Liver (tissue), 9 donors: ENCODE data around the gene EFNA2. TPM values are rescaled to one million over a fixed set of nuclear protein-coding genes. Genes with fewer than 3 reads are reported as not detected.
A peak's percentile ranks its signal among the peaks of the same experiment; 100 is the strongest.

ENCODE experiments used
- DNase-seq: peaks from one replicate; pipeline ENCODE4 v3.0.0-alpha.2; 2017; ENCODE audit warnings: low spot score
- H3K27ac ChIP-seq, 2 donors: one replicate each; pipeline ENCODE4 v1.7.0; 2013; ENCODE audit warnings: inconsistent platforms in 2 of 2, low read length in 2 of 2, control low read depth in 1 of 2, low read depth in 1 of 2, mild to moderate bottlenecking in 1 of 2
- H3K27me3 ChIP-seq, 4 donors: one replicate each; pipeline versions ENCODE4 v1.6.1 to v1.7.0; 2013; ENCODE audit warnings: low read length in 3 of 4, inconsistent platforms in 1 of 4, mild to moderate bottlenecking in 1 of 4, moderate library complexity in 1 of 4; ENCODE audit not compliant: control insufficient read depth in 4 of 4, insufficient read depth in 4 of 4
- H3K36me3 ChIP-seq, 4 donors: one replicate each; pipeline versions ENCODE4 v1.6.1 to v1.7.0; 2013; ENCODE audit warnings: low read length in 3 of 4, mild to moderate bottlenecking in 3 of 4, low read depth in 1 of 4, moderate library complexity in 1 of 4; ENCODE audit not compliant: control insufficient read depth in 4 of 4, insufficient read depth in 3 of 4
- H3K4me1 ChIP-seq, 4 donors: one replicate each; pipeline versions ENCODE4 v1.6.1 to v1.7.0; 2013; ENCODE audit warnings: low read length in 3 of 4, mild to moderate bottlenecking in 3 of 4, moderate library complexity in 1 of 4; ENCODE audit not compliant: control insufficient read depth in 4 of 4, insufficient read depth in 4 of 4
- H3K4me3 ChIP-seq, 3 donors: one replicate each; pipeline versions ENCODE4 v1.6.1 to v1.7.0; 2013; ENCODE audit warnings: low read length in 3 of 3, control low read depth in 1 of 3, low read depth in 1 of 3, mild to moderate bottlenecking in 1 of 3
- H3K9ac ChIP-seq, 2 donors: one replicate each; pipeline ENCODE4 v1.7.0; 2013; ENCODE audit warnings: low read length in 2 of 2, mild to moderate bottlenecking in 2 of 2, moderate library complexity in 2 of 2, control low read depth in 1 of 2, low read depth in 1 of 2
- H3K9me3 ChIP-seq, 4 donors: one replicate each; pipeline versions ENCODE4 v1.6.1 to v1.7.0; 2013; ENCODE audit warnings: low read length in 3 of 4; ENCODE audit not compliant: control insufficient read depth in 4 of 4
- EGR1 ChIP-seq, 2 donors: IDR thresholded peaks; 2 replicates each; pipeline ENCODE4 v1.6.1; 2016 to 2018; ENCODE audit warnings: antibody characterized with exemption in 2 of 2, low read depth in 2 of 2
- FOXA1 ChIP-seq: IDR thresholded peaks from 2 replicates; pipeline ENCODE4 v1.6.1; 2016; ENCODE audit warnings: antibody characterized with exemption
- FOXA2 ChIP-seq: IDR thresholded peaks from 2 replicates; pipeline ENCODE4 v1.6.1; 2016; ENCODE audit warnings: antibody characterized with exemption
- GABPA ChIP-seq, 2 donors: IDR thresholded peaks in 1 of 2; conservative IDR thresholded peaks in 1 of 2; 2 replicates each; pipeline ENCODE4 v1.6.1; 2016; ENCODE audit warnings: antibody characterized with exemption in 2 of 2, mild to moderate bottlenecking in 1 of 2, moderate library complexity in 1 of 2
- HNF4A ChIP-seq, 2 donors: conservative IDR thresholded peaks; 2 replicates each; pipeline ENCODE4 v1.6.1; 2016; ENCODE audit warnings: antibody characterized with exemption in 2 of 2, mild to moderate bottlenecking in 2 of 2
- HNF4G ChIP-seq: IDR thresholded peaks from 2 replicates; pipeline ENCODE4 v1.6.1; 2016; ENCODE audit warnings: antibody characterized with exemption
- JUND ChIP-seq, 2 donors: IDR thresholded peaks; 2 replicates each; pipeline ENCODE4 v1.6.1; 2016; ENCODE audit warnings: antibody characterized with exemption in 2 of 2
- NR2F2 ChIP-seq: IDR thresholded peaks from 2 replicates; pipeline ENCODE4 v1.6.1; 2016; ENCODE audit warnings: antibody characterized with exemption
- RAD21 ChIP-seq, 2 donors: IDR thresholded peaks; 2 replicates each; pipeline ENCODE4 v1.6.1; 2016; ENCODE audit warnings: antibody characterized with exemption in 2 of 2, mild to moderate bottlenecking in 2 of 2
- RXRA ChIP-seq, 2 donors: IDR thresholded peaks; 2 replicates each; pipeline ENCODE4 v1.6.1; 2017 to 2018; ENCODE audit warnings: antibody characterized with exemption in 2 of 2, mild to moderate bottlenecking in 1 of 2
- SP1 ChIP-seq: IDR thresholded peaks from 2 replicates; pipeline ENCODE4 v1.6.1; 2018; ENCODE audit warnings: antibody characterized with exemption, mild to moderate bottlenecking
- TAF1 ChIP-seq: conservative IDR thresholded peaks from 2 replicates; pipeline ENCODE4 v1.6.1; 2016; ENCODE audit warnings: antibody characterized with exemption, mild to moderate bottlenecking
- YY1 ChIP-seq: IDR thresholded peaks from 2 replicates; pipeline ENCODE4 v1.6.1; 2016; ENCODE audit warnings: antibody characterized with exemption, mild to moderate bottlenecking
- WGBS: extraction: QIAGEN DNeasy Blood & Tissue Kit; methylation state at CpG from one replicate; pipeline ENCODE4 v1.1.7; 2013; 5-methylcytosine and 5-hydroxymethylcytosine counted together
- polyA plus RNA-seq, 2 donors: library from polyadenylated mRNA; stranded (reverse) in 1 of 2; unstranded in 1 of 2; fragments of 200-250 nt in 1 of 2; fragments of >200 nt in 1 of 2; fragmentation: Nextera tagmentation in 1 of 2; extraction: Ambion mirVana in 1 of 2; gene quantifications; one replicate each; pipeline versions ENCODE4 v1.2.1 to v1.2.3, GENCODE V29; 2013 to 2015
- total RNA-seq, 2 donors: library from RNA; depleted of rRNA; stranded (reverse); fragments of >200 nt; gene quantifications; one replicate each; pipeline ENCODE4 v1.2.3, GENCODE V29; 2014
- TF ChIP-seq, protein P1 (sequence below): fragments of 150-350 bp; IDR thresholded peaks from 2 replicates; pipeline ENCODE4 v1.5.1; 2017; ENCODE audit warnings: improper control_type of control experiment, low read depth, low read length; ENCODE audit not compliant: missing input control
- TF ChIP-seq, protein P2 (sequence below): IDR thresholded peaks from 2 replicates; pipeline ENCODE4 v1.6.1; 2016; ENCODE audit warnings: antibody characterized with exemption
- TF ChIP-seq, protein P3 (sequence below): IDR thresholded peaks from 2 replicates; pipeline ENCODE4 v1.6.1; 2016; ENCODE audit warnings: antibody characterized with exemption
- TF ChIP-seq, protein P4 (sequence below): IDR thresholded peaks from 2 replicates; pipeline ENCODE4 v1.6.1; 2016; ENCODE audit warnings: antibody characterized with exemption, mild to moderate bottlenecking
- TF ChIP-seq, protein P5 (sequence below): IDR thresholded peaks from 2 replicates; pipeline ENCODE4 v1.6.1; 2016; ENCODE audit warnings: antibody characterized with exemption
- donor health status: healthy.
- donor health status: healthy.
- donor health status: healthy.
- donor health status: healthy.
- donor health status: healthy.

EFNA2 gene
- total and polyA plus RNA-seq, 4 donors: 0.98 to 9.8 (median 4.3) TPM

DNA sequence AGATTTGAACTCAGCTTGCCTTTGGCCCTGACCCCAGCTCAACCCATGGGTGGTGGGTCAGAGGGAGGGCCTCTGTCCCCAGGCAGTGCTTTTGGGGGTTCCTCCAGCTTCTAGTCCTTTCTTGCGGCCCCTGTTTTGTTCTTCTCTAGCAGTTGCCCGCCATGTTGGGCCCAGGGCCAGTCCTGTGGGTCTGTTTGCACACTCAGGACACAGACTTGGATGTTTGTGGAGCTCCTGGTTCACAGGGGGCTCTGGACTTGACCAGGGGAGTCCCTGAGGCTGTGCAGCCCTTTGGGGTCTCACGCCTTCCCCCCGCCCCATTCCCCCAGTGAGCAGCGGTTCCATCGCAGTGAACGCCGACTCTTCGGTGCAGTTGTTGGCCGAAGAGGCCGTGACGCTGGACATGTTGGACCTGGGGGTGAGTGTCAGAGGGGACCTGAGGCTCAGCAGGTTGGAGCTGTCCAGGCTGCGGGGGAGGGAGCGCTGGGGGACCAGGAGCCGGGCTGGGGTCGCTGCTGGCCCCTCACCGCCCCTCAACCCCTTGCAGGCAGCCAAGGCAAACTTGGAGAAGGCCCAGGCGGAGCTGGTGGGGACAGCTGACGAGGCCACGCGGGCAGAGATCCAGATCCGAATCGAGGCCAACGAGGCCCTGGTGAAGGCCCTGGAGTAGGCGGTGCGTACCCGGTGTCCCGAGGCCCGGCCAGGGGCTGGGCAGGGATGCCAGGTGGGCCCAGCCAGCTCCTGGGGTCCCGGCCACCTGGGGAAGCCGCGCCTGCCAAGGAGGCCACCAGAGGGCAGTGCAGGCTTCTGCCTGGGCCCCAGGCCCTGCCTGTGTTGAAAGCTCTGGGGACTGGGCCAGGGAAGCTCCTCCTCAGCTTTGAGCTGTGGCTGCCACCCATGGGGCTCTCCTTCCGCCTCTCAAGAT lies 41.6 kb upstream of the EFNA2 start:
- Histone ChIP-seq H3K4me1 (peaks cover 34 to 73% (median 57%) of the 10 kb centered on the region in 4 donors), H3K9ac (peak overlapping the region in 1 of 2 donors; percentile 21), H3K27ac (peak overlapping the region; percentile 86 to 92), H3K9me3 (no peaks in the 10 kb centered on the region), H3K36me3 (no peaks in the 10 kb centered on the region), H3K27me3 (no peaks in the 10 kb centered on the region), H3K4me3 (peak overlapping the region in 1 of 3 donors; percentile 38)
- DNase-seq: peak; percentile 88
- peak; percentile 89 to 94 for TF ChIP-seq RAD21 (IDR thresholded peaks at IDR 0.05)
- TF ChIP-seq RXRA (IDR thresholded peaks at IDR 0.05): peak; percentile 8 to 42
- TF ChIP-seq, protein P1, sequence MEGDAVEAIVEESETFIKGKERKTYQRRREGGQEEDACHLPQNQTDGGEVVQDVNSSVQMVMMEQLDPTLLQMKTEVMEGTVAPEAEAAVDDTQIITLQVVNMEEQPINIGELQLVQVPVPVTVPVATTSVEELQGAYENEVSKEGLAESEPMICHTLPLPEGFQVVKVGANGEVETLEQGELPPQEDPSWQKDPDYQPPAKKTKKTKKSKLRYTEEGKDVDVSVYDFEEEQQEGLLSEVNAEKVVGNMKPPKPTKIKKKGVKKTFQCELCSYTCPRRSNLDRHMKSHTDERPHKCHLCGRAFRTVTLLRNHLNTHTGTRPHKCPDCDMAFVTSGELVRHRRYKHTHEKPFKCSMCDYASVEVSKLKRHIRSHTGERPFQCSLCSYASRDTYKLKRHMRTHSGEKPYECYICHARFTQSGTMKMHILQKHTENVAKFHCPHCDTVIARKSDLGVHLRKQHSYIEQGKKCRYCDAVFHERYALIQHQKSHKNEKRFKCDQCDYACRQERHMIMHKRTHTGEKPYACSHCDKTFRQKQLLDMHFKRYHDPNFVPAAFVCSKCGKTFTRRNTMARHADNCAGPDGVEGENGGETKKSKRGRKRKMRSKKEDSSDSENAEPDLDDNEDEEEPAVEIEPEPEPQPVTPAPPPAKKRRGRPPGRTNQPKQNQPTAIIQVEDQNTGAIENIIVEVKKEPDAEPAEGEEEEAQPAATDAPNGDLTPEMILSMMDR: peak; percentile 93
- no peak for TF ChIP-seq HNF4A (conservative IDR thresholded peaks at IDR 0.05)
- TF ChIP-seq GABPA (IDR thresholded peaks at IDR 0.05 in 1 of 2, conservative IDR thresholded peaks at IDR 0.05 in 1 of 2): no peak
- no peak for TF ChIP-seq FOXA1
- TF ChIP-seq, protein P2, sequence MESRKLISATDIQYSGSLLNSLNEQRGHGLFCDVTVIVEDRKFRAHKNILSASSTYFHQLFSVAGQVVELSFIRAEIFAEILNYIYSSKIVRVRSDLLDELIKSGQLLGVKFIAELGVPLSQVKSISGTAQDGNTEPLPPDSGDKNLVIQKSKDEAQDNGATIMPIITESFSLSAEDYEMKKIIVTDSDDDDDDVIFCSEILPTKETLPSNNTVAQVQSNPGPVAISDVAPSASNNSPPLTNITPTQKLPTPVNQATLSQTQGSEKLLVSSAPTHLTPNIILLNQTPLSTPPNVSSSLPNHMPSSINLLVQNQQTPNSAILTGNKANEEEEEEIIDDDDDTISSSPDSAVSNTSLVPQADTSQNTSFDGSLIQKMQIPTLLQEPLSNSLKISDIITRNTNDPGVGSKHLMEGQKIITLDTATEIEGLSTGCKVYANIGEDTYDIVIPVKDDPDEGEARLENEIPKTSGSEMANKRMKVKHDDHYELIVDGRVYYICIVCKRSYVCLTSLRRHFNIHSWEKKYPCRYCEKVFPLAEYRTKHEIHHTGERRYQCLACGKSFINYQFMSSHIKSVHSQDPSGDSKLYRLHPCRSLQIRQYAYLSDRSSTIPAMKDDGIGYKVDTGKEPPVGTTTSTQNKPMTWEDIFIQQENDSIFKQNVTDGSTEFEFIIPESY: no peak
- TF ChIP-seq, protein P3, sequence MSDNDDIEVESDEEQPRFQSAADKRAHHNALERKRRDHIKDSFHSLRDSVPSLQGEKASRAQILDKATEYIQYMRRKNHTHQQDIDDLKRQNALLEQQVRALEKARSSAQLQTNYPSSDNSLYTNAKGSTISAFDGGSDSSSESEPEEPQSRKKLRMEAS: no peak
- TF ChIP-seq FOXA2: no peak
- no peak for TF ChIP-seq SP1
- TF ChIP-seq NR2F2: no peak
- TF ChIP-seq HNF4G: no peak
- TF ChIP-seq TAF1: no peak
- TF ChIP-seq, protein P4, sequence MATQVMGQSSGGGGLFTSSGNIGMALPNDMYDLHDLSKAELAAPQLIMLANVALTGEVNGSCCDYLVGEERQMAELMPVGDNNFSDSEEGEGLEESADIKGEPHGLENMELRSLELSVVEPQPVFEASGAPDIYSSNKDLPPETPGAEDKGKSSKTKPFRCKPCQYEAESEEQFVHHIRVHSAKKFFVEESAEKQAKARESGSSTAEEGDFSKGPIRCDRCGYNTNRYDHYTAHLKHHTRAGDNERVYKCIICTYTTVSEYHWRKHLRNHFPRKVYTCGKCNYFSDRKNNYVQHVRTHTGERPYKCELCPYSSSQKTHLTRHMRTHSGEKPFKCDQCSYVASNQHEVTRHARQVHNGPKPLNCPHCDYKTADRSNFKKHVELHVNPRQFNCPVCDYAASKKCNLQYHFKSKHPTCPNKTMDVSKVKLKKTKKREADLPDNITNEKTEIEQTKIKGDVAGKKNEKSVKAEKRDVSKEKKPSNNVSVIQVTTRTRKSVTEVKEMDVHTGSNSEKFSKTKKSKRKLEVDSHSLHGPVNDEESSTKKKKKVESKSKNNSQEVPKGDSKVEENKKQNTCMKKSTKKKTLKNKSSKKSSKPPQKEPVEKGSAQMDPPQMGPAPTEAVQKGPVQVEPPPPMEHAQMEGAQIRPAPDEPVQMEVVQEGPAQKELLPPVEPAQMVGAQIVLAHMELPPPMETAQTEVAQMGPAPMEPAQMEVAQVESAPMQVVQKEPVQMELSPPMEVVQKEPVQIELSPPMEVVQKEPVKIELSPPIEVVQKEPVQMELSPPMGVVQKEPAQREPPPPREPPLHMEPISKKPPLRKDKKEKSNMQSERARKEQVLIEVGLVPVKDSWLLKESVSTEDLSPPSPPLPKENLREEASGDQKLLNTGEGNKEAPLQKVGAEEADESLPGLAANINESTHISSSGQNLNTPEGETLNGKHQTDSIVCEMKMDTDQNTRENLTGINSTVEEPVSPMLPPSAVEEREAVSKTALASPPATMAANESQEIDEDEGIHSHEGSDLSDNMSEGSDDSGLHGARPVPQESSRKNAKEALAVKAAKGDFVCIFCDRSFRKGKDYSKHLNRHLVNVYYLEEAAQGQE: no peak
- peak; percentile 5 for TF ChIP-seq YY1
- no peak for TF ChIP-seq JUND (IDR thresholded peaks at IDR 0.05)
- TF ChIP-seq, protein P5, sequence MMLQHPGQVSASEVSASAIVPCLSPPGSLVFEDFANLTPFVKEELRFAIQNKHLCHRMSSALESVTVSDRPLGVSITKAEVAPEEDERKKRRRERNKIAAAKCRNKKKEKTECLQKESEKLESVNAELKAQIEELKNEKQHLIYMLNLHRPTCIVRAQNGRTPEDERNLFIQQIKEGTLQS: no peak
- TF ChIP-seq EGR1 (IDR thresholded peaks at IDR 0.05; ENCODE audit: low read depth in 2 of 2): no peak
- 23% methylated on average over 33 of the region's 33 CpGs for WGBS
